ENCODE measurements around the gene RASSF3. TPM values are rescaled to one million over a fixed set of nuclear protein-coding genes. Genes with fewer than 3 reads are reported as not detected.

RASSF3 gene
- total and polyA plus RNA-seq, 4 donors, result 26.7 to 60.9 (median 33.5) TPM

- H3K4me1 ChIP-seq (ENCODE audit: control insufficient read depth in 5 of 5, insufficient read depth in 5 of 5, low read length in 5 of 5), result peaks cover 24 to 74% (median 54%) of the 10 kb centered on the region in 5 donors
- peak; percentile 67 for ATAC-seq (ENCODE audit: insufficient read depth, low FRiP score)
- peak overlapping the region; percentile 76 to 82 for H3K27ac ChIP-seq (ENCODE audit: low read depth in 1 of 2, low read length in 1 of 2)
These were observed 60.8 kb downstream of the RASSF3 start for GRCh38 chr12:64670919-64671639.

GRCh38 chr12:64671681-64672080 is 61.4 kb downstream of the RASSF3 start:
- Histone ChIP-seq H3K36me3 (ENCODE audit: control insufficient read depth in 4 of 4, insufficient read depth in 4 of 4, low read length in 4 of 4) (no peaks in the 10 kb centered on the region), H3K9ac (ENCODE audit: insufficient read depth in 1 of 2, low read length in 2 of 2) (no peak overlapping the region), H3K4me3 (no peak overlapping the region), H3K27ac (ENCODE audit: low read depth in 1 of 2, low read length in 1 of 2) (peak overlapping the region; percentile 36 to 77), H3K9me3 (ENCODE audit: control insufficient read depth in 4 of 4, insufficient read depth in 3 of 4, low read length in 3 of 4) (no peaks in the 10 kb centered on the region), H3K27me3 (ENCODE audit: control insufficient read depth in 3 of 3, insufficient read depth in 3 of 3, low read length in 2 of 3) (no peaks in the 10 kb centered on the region), H3K4me1 (ENCODE audit: control insufficient read depth in 5 of 5, insufficient read depth in 5 of 5, low read length in 5 of 5) (peaks cover 19 to 69% (median 50%) of the 10 kb centered on the region in 5 donors)
- ATAC-seq (ENCODE audit: insufficient read depth, low FRiP score), result no peak
- TF ChIP-seq CTCF (IDR thresholded peaks at IDR 0.05; ENCODE audit: control extremely low read depth, extremely low read depth), result no peak
- no peak for DNase-seq
- 31 to 53% methylated on average over 4 of the region's 4 CpGs for WGBS, 2 donors

More at GRCh38 chr12:64670919-64671639, 60.8 kb downstream of the RASSF3 start:
- no peaks in the 10 kb centered on the region for H3K36me3 ChIP-seq (ENCODE audit: control insufficient read depth in 4 of 4, insufficient read depth in 4 of 4, low read length in 4 of 4)
- H3K9ac ChIP-seq (ENCODE audit: insufficient read depth in 1 of 2, low read length in 2 of 2), result no peak overlapping the region
- no peaks in the 10 kb centered on the region for H3K9me3 ChIP-seq (ENCODE audit: control insufficient read depth in 4 of 4, insufficient read depth in 3 of 4, low read length in 3 of 4)
- TF ChIP-seq CTCF (IDR thresholded peaks at IDR 0.05; ENCODE audit: control extremely low read depth, extremely low read depth), result no peak
- 52 to 59% methylated on average over 8 of the region's 8 CpGs for WGBS, 2 donors
- DNase-seq, result peak in 2 of 3 donors; percentile 33 to 57
- no peaks in the 10 kb centered on the region for H3K27me3 ChIP-seq (ENCODE audit: control insufficient read depth in 3 of 3, insufficient read depth in 3 of 3, low read length in 2 of 3)
- no peak overlapping the region for H3K4me3 ChIP-seq

- no peak for TF ChIP-seq CTCF (IDR thresholded peaks at IDR 0.05; ENCODE audit: control extremely low read depth, extremely low read depth)
- Histone ChIP-seq H3K4me1 (ENCODE audit: control insufficient read depth in 5 of 5, insufficient read depth in 5 of 5, low read length in 5 of 5) (peaks cover 19 to 62% (median 43%) of the 10 kb centered on the region in 5 donors), H3K36me3 (ENCODE audit: control insufficient read depth in 4 of 4, insufficient read depth in 4 of 4, low read length in 4 of 4) (no peaks in the 10 kb centered on the region), H3K9ac (ENCODE audit: insufficient read depth in 1 of 2, low read length in 2 of 2) (no peak overlapping the region), H3K27ac (ENCODE audit: low read depth in 1 of 2, low read length in 1 of 2) (peak overlapping the region; percentile 58 to 68), H3K4me3 (no peak overlapping the region), H3K9me3 (ENCODE audit: control insufficient read depth in 4 of 4, insufficient read depth in 3 of 4, low read length in 3 of 4) (no peaks in the 10 kb centered on the region), H3K27me3 (ENCODE audit: control insufficient read depth in 3 of 3, insufficient read depth in 3 of 3, low read length in 2 of 3) (no peaks in the 10 kb centered on the region)
- WGBS, 2 donors, result 3 to 9% methylated on average over 8 of the region's 8 CpGs
- DNase-seq (peak; percentile 64 to 80 (median 71)), ATAC-seq (ENCODE audit: insufficient read depth, low FRiP score) (no peak)
These were observed 62.7 kb downstream of the RASSF3 start for GRCh38 chr12:64672925-64673409.

Data from lung (tissue), 12 donors.